ENCODE results near the gene CDA. TPM values are rescaled to one million over a fixed set of nuclear protein-coding genes. Genes with fewer than 3 reads are reported as not detected.
A peak's percentile ranks its signal among the peaks of the same experiment; 100 is the strongest.

CDA gene
- total and polyA plus RNA-seq, 2 donors (not counting 3 experiments of a cell fraction or from before 2014, with no cell fraction given) = 0.35 to 1.9 TPM

- no peaks in the 10 kb centered on the region for H3K9me1 ChIP-seq (replicated peaks; ENCODE audit: control insufficient read depth, extremely low read depth, insufficient read depth, low read length)
- no TSS peak for BruUV-seq (replicated peaks)
- H2AFZ ChIP-seq (ENCODE audit: low read depth, low read length) = no peak overlapping the region
- POLR2A ChIA-PET = interaction anchor here (0.6 kb wide), 1 partner anchor 29 kb away, joined by 4 read pairs; no protein-coding TSS in a partner anchor
- no peak overlapping the region for H3K27ac ChIP-seq (ENCODE audit: insufficient read depth, low read depth, low read length)
- no peaks in the 10 kb centered on the region for H3K9me3 ChIP-seq (replicated peaks; ENCODE audit: control insufficient read depth, insufficient read depth, low read length)
- dilution Hi-C loops (cut with MboI; ENCODE audit: extremely low pct_ligation_motif_present, low sequenced_read_pairs) (no loop called here), intact Hi-C loops (cut with micrococcal nuclease) (no loop called here)
- no peaks in the 10 kb centered on the region for H3K36me3 ChIP-seq (ENCODE audit: control insufficient read depth in 2 of 2, extremely low read depth in 1 of 2, insufficient read depth in 2 of 2, low read length in 2 of 2)
- no peak for TF ChIP-seq JUN (IDR thresholded peaks at IDR 0.05; ENCODE audit: borderline replicate concordance, insufficient read depth, insufficient read length, low read depth)
- TF ChIP-seq FOS (IDR thresholded peaks at IDR 0.05; ENCODE audit: borderline replicate concordance, insufficient read depth, low read length) = peak; percentile 30
- TF ChIP-seq MYC (IDR thresholded peaks at IDR 0.05; ENCODE audit: low read depth, low read length) = no peak
- H3K79me2 ChIP-seq (ENCODE audit: control insufficient read depth, insufficient read depth, low read length) = no peaks in the 10 kb centered on the region
- DNase-seq (ENCODE audit: low read depth, low spot score) (peak; percentile 54), FAIRE-seq (no peak)
- H3K27me3 ChIP-seq (ENCODE audit: control insufficient read depth in 2 of 2, insufficient read depth in 2 of 2, low read length in 2 of 2) = no peaks in the 10 kb centered on the region
- no peak overlapping the region for H3K9ac ChIP-seq (replicated peaks; ENCODE audit: extremely low read depth, insufficient read depth, low read length)
- no peaks in the 10 kb centered on the region for H4K20me1 ChIP-seq (replicated peaks; ENCODE audit: control insufficient read depth, extremely low read depth, insufficient read depth, low read length)
- H3K4me3 ChIP-seq (replicated peaks in 1 of 3; ENCODE audit: insufficient read depth in 1 of 3, low read depth in 1 of 3, low read length in 3 of 3) = no peak overlapping the region
- H3K4me2 ChIP-seq (ENCODE audit: insufficient read depth, low read length) = no peak overlapping the region
- CTCF ChIA-PET = interaction anchor here (1.9 kb wide), 1 partner anchor 26 kb away, joined by 6 read pairs; no protein-coding TSS in a partner anchor
- H3K4me1 ChIP-seq (ENCODE audit: control insufficient read depth, extremely low read depth, insufficient read depth, low read length) = peaks cover 6% of the 10 kb centered on the region
Observed at GRCh38 chr1:20601129-20601825, 12.4 kb downstream of the CDA start.

- Histone ChIP-seq H3K4me2 (ENCODE audit: insufficient read depth, low read length) (no peak overlapping the region), H4K20me1 (replicated peaks; ENCODE audit: control insufficient read depth, extremely low read depth, insufficient read depth, low read length) (no peaks in the 10 kb centered on the region), H3K4me3 (replicated peaks in 1 of 3; ENCODE audit: insufficient read depth in 1 of 3, low read depth in 1 of 3, low read length in 3 of 3) (no peak overlapping the region), H3K9me3 (replicated peaks; ENCODE audit: control insufficient read depth, insufficient read depth, low read length) (no peaks in the 10 kb centered on the region), H3K27ac (ENCODE audit: insufficient read depth, low read depth, low read length) (no peak overlapping the region), H3K4me1 (ENCODE audit: control insufficient read depth, extremely low read depth, insufficient read depth, low read length) (peaks cover 6% of the 10 kb centered on the region), H2AFZ (ENCODE audit: low read depth, low read length) (no peak overlapping the region), H3K36me3 (ENCODE audit: control insufficient read depth in 2 of 2, extremely low read depth in 1 of 2, insufficient read depth in 2 of 2, low read length in 2 of 2) (no peaks in the 10 kb centered on the region), H3K9ac (replicated peaks; ENCODE audit: extremely low read depth, insufficient read depth, low read length) (no peak overlapping the region), H3K79me2 (ENCODE audit: control insufficient read depth, insufficient read depth, low read length) (no peaks in the 10 kb centered on the region), H3K27me3 (ENCODE audit: control insufficient read depth in 2 of 2, insufficient read depth in 2 of 2, low read length in 2 of 2) (peaks cover 0 to 2% of the 10 kb centered on the region in 2 experiments), H3K9me1 (replicated peaks; ENCODE audit: control insufficient read depth, extremely low read depth, insufficient read depth, low read length) (no peaks in the 10 kb centered on the region)
- dilution Hi-C loops (cut with MboI; ENCODE audit: extremely low pct_ligation_motif_present, low sequenced_read_pairs) (no loop called here), intact Hi-C loops (cut with micrococcal nuclease) (no loop called here)
- ChIA-PET POLR2A (no interaction called here), CTCF (interaction anchor here (1.9 kb wide), 1 partner anchor 28 kb away, joined by 6 read pairs; no protein-coding TSS in a partner anchor)
- FAIRE-seq (no peak), DNase-seq (ENCODE audit: low read depth, low spot score) (no peak)
- TF ChIP-seq CTCF (IDR thresholded peaks at IDR 0.05; ENCODE audit: extremely low read depth in 1 of 2, insufficient read depth in 1 of 2, low read depth in 1 of 2, low read length in 2 of 2) (no peak), MYC (IDR thresholded peaks at IDR 0.05; ENCODE audit: low read depth, low read length) (no peak), FOS (IDR thresholded peaks at IDR 0.05; ENCODE audit: borderline replicate concordance, insufficient read depth, low read length) (no peak), JUN (IDR thresholded peaks at IDR 0.05; ENCODE audit: borderline replicate concordance, insufficient read depth, insufficient read length, low read depth) (no peak), POLR2AphosphoS5 (IDR thresholded peaks at IDR 0.05; ENCODE audit: insufficient read depth, low read depth, low read length) (no peak), POLR2A (IDR thresholded peaks at IDR 0.05; ENCODE audit: low read depth, low read length) (no peak), GATA2 (IDR thresholded peaks at IDR 0.05; ENCODE audit: insufficient read depth, insufficient read length, low read depth, low read length) (no peak), EZH2 (IDR thresholded peaks at IDR 0.05; ENCODE audit: borderline replicate concordance, low read depth, low read length, severe bottlenecking) (no peak)
- TF ChIP-seq, protein P1, sequence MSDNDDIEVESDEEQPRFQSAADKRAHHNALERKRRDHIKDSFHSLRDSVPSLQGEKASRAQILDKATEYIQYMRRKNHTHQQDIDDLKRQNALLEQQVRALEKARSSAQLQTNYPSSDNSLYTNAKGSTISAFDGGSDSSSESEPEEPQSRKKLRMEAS (IDR thresholded peaks at IDR 0.05; ENCODE audit: insufficient read depth, insufficient read length) = no peak
- BruUV-seq (replicated peaks) = no TSS peak
Observed at GRCh38 chr1:20602851-20603450, 14.1 kb downstream of the CDA start.
